PC-3 (cell line): Measurements from ENCODE around the gene IGSF8. TPM values are rescaled to one million over a fixed set of nuclear protein-coding genes. Genes with fewer than 3 reads are reported as not detected.

Experiments
- ATAC-seq: fragments of 200-7000 bp; cut with Tn5 transposase; 2 replicates; pipeline ENCODE4 v1.9.1; 2020; ENCODE audit warnings: mild to moderate bottlenecking, moderate library complexity
- BruUV-seq: library from RNA; stranded (reverse); fragments of 400-500 nt; replicated peaks from 2 replicates; lab custom pipeline; 2021; lab: Mats Ljungman, UMichigan
- CTCF ChIA-PET: fragments of 300-600 bp; sonication (Branson Sonifier 250); formaldehyde crosslinking; loops from one replicate; lab custom pipeline; 2022; ENCODE audit warnings: antibody characterized with exemption; lab: Charles Lee
- POLR2A ChIA-PET: fragments of 300-600 bp; sonication (Branson Sonifier 250); formaldehyde crosslinking; loops from one replicate; lab custom pipeline; 2022; ENCODE audit warnings: antibody characterized with exemption; ENCODE audit not compliant: unreplicated experiment; lab: Charles Lee
- DNase-seq: peaks from one replicate; pipeline ENCODE4 v3.0.0-alpha.2; 2015
- H2AFZ ChIP-seq: fragments of 300-600 bp; sonication (generic); 2 replicates; pipeline ENCODE4 v1.6.0; 2016; ENCODE audit warnings: antibody characterized with exemption, low read length
- H3F3A ChIP-seq: fragments of 300-600 bp; sonication (generic); one replicate; pipeline ENCODE4 v1.6.0; 2017; ENCODE audit warnings: antibody characterized with exemption, low read length, control low read depth, mild to moderate bottlenecking; ENCODE audit not compliant: unreplicated experiment
- H3K27ac ChIP-seq: fragments of 300-600 bp; sonication (generic); 2 replicates; pipeline ENCODE4 v1.5.1; 2016; ENCODE audit warnings: mild to moderate bottlenecking, low read length
- H3K27me3 ChIP-seq: fragments of 300-600 bp; sonication (generic); 2 replicates; pipeline ENCODE4 v1.6.1; 2016; ENCODE audit warnings: low read length, mixed read lengths
- H3K36me3 ChIP-seq: fragments of 300-600 bp; sonication (generic); 2 replicates; pipeline ENCODE4 v1.6.1; 2016; ENCODE audit warnings: low read depth, mixed run types, low read length, mixed read lengths
- H3K4me1 ChIP-seq: fragments of 300-600 bp; sonication (generic); 2 replicates; pipeline ENCODE4 v1.5.1; 2016; ENCODE audit warnings: low read length; ENCODE audit not compliant: insufficient read depth
- H3K4me2 ChIP-seq: fragments of 300-600 bp; sonication (generic); 2 replicates; pipeline ENCODE4 v1.6.0; 2016; ENCODE audit warnings: low read length
- H3K4me3 ChIP-seq: fragments of 300-600 bp; sonication (generic); 2 replicates; pipeline ENCODE4 v1.5.1; 2016; ENCODE audit warnings: mild to moderate bottlenecking, low read length, mixed read lengths
- H3K79me2 ChIP-seq: fragments of 300-600 bp; sonication (generic); 2 replicates; pipeline ENCODE4 v1.6.1; 2017; ENCODE audit warnings: low read length, mixed read lengths
- H3K9ac ChIP-seq: fragments of 300-600 bp; sonication (generic); 2 replicates; pipeline ENCODE4 v1.6.0; 2016; ENCODE audit warnings: mild to moderate bottlenecking, low read length
- H3K9me2 ChIP-seq: fragments of 300-600 bp; sonication (generic); replicated peaks from 2 replicates; pipeline ENCODE4 v1.6.1; 2016; ENCODE audit warnings: mixed run types, low read length, mixed read lengths
- H3K9me3 ChIP-seq: fragments of 300-600 bp; sonication (generic); 2 replicates; pipeline ENCODE4 v1.6.1; 2016; ENCODE audit warnings: low read length, mixed read lengths
- H4K20me1 ChIP-seq: fragments of 300-600 bp; sonication (generic); 2 replicates; pipeline ENCODE4 v1.6.1; 2016; ENCODE audit warnings: low read length, mixed read lengths
- EZH2 ChIP-seq: fragments of 300-600 bp; sonication (generic); IDR thresholded peaks from one replicate; pipeline ENCODE4 v1.6.1; 2017; ENCODE audit warnings: antibody characterized with exemption, mild to moderate bottlenecking, low read length; ENCODE audit not compliant: unreplicated experiment
- EZH2phosphoT487 ChIP-seq: fragments of 300-600 bp; sonication (generic); IDR thresholded peaks from 2 replicates; pipeline ENCODE4 v1.6.1; 2018; ENCODE audit warnings: mild to moderate bottlenecking, antibody characterized with exemption, low read length, borderline replicate concordance
- intact Hi-C: fragments of 100-400 bp; cut with micrococcal nuclease; formaldehyde crosslinking; loops from 2 replicates; pipeline ENCODE4 v1.9.0; 2023
- total RNA-seq: library from RNA; depleted of rRNA; stranded (reverse); fragments of >200 nt; gene quantifications from 2 replicates; pipeline ENCODE4 v1.2.3, GENCODE V29; 2014
- TF ChIP-seq, protein P1 (sequence below): fragments of 300-600 bp; sonication (generic); conservative IDR thresholded peaks from 2 replicates; pipeline ENCODE4 v1.5.1; 2017; ENCODE audit warnings: antibody characterized with exemption, low read depth, mild to moderate bottlenecking, low read length

Gene IGSF8
- total RNA-seq, 1 experiment from 2014 or later = 37.1 TPM

DNA sequence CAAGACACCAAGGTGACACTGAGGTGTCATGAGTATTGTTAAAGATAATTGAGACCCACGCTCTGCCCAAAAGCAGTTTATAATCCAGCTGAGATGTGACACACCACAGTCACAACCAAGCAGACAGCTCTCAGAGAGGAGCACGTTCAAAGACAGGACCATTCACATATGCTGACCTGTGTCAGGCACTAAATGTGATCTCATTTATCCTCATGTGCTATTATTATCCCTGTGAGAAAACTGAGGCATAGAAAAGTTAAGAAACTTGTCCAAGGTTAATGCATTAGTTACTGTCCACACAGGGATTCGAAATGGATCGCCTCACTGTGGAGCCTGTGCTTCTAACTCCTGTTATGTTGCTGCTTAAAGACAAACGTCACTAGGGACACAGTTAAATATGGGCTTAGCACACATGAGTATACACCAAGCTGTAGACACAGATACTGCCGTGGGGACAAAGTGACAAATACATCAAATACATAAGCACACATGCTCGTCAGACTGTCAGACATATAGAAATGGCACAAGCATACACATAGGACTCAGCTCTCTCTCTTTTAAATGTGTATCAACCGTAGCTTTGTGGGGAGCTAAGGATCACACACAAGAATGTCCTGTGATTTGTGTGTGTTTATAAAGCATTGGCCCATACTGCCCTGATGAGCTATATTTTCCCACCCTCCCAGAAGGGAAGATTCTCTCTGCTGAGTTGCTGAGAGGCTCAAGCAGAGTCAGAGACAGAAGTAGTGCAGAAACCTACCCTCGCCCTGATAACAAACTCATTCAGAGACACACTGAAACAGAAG lies 3.5 kb upstream of the IGSF8 start:
- 0 out of 2 replicates have a peak, but pooled peaks cover 7% of the 10 kb centered on the region for H3K79me2 ChIP-seq
- ChIA-PET CTCF (interaction anchor here (0.6 to 3.5 kb wide), 8 partner anchors 91 to 273 kb away, joined by 3 to 26 read pairs (median 6); partner anchors contain the start of gene DCAF8), POLR2A (interaction anchor here (0.6 kb wide), 1 partner anchor 110 kb away, joined by 3 read pairs; no protein-coding TSS in a partner anchor)
- H3K9me3 ChIP-seq = no peaks in the 10 kb centered on the region
- H3K9ac ChIP-seq = 0 out of 2 replicates have a peak overlapping the region, but pooled peaks have one; percentile 44
- peaks cover 23% of the 10 kb centered on the region for H3K4me1 ChIP-seq
- H4K20me1 ChIP-seq = no peaks in the 10 kb centered on the region
- H3K36me3 ChIP-seq = no peaks in the 10 kb centered on the region
- no peak overlapping the region for H3K27ac ChIP-seq
- H3K4me2 ChIP-seq = no peak overlapping the region
- no peaks in the 10 kb centered on the region for H3K27me3 ChIP-seq
- intact Hi-C loops = loop anchor here (1.0 kb wide), 5 partner anchors 61 to 274 kb away; no protein-coding TSS in a partner anchor
- BruUV-seq = no TSS peak
- DNase-seq (no peak), ATAC-seq (no peak)
- no peak overlapping the region for H3K4me3 ChIP-seq
- TF ChIP-seq EZH2 (no peak), EZH2phosphoT487 (no peak)
- TF ChIP-seq, protein P1, sequence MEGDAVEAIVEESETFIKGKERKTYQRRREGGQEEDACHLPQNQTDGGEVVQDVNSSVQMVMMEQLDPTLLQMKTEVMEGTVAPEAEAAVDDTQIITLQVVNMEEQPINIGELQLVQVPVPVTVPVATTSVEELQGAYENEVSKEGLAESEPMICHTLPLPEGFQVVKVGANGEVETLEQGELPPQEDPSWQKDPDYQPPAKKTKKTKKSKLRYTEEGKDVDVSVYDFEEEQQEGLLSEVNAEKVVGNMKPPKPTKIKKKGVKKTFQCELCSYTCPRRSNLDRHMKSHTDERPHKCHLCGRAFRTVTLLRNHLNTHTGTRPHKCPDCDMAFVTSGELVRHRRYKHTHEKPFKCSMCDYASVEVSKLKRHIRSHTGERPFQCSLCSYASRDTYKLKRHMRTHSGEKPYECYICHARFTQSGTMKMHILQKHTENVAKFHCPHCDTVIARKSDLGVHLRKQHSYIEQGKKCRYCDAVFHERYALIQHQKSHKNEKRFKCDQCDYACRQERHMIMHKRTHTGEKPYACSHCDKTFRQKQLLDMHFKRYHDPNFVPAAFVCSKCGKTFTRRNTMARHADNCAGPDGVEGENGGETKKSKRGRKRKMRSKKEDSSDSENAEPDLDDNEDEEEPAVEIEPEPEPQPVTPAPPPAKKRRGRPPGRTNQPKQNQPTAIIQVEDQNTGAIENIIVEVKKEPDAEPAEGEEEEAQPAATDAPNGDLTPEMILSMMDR = no peak
- H3K9me2 ChIP-seq = no peaks in the 10 kb centered on the region
- H2AFZ ChIP-seq = peak overlapping the region; percentile 88
- no peaks in the 10 kb centered on the region for H3F3A ChIP-seq

DNA sequence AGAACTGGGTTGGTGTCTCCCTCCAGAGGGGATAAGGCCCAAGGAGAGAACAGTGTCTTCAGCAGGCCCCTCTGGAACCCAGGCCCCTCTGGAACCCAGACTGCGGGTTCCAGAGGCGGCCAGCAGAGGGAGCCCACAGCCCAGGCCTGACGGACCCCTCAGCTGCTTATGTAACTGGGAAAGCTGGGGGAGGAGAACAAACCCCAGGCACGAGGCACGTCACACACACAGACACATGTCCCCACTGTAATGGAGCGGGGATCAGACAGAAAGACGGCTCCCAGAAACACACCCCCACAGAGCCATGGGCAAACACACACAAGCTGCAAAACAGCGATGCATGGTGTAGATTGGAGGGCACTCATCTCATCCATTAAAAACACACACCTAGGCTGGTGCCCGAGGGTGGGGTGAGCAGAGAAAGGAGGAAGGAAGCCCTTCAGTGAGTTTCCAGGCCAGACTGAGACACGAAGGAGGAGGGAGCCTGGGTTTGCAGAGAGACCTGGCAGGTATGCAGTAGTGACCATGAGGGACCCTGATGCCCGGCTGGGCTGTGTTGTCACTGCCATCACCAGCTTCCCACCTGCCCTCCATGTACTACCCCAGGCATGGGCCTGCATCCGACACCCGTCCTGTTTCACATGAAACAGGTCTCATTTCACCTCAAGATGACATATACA lies 2.8 kb upstream of the IGSF8 start:
- H3K36me3 ChIP-seq = no peaks in the 10 kb centered on the region
- H3K79me2 ChIP-seq = 0 out of 2 replicates have a peak, but pooled peaks cover 7% of the 10 kb centered on the region
- no peaks in the 10 kb centered on the region for H4K20me1 ChIP-seq
- ChIA-PET POLR2A (interaction anchor here (0.6 kb wide), 1 partner anchor 110 kb away, joined by 3 read pairs; no protein-coding TSS in a partner anchor), CTCF (interaction anchor here (0.5 to 3.5 kb wide), 9 partner anchors 79 to 273 kb away, joined by 3 to 26 read pairs (median 5); partner anchors contain the start of gene DCAF8)
- H3K4me3 ChIP-seq = peak overlapping the region; percentile 21; the same call in 1 of the 2 replicates
- H2AFZ ChIP-seq = peak overlapping the region; percentile 88
- H3K9me3 ChIP-seq = no peaks in the 10 kb centered on the region
- H3K9me2 ChIP-seq = no peaks in the 10 kb centered on the region
- intact Hi-C loops = loop anchor here (1.0 kb wide), 5 partner anchors 62 to 275 kb away; no protein-coding TSS in a partner anchor
- peak; percentile 20 for ATAC-seq
- H3K4me1 ChIP-seq = peaks cover 30% of the 10 kb centered on the region
- DNase-seq = peak; percentile 85
- no peaks in the 10 kb centered on the region for H3F3A ChIP-seq
- TF ChIP-seq EZH2phosphoT487 = no peak
- no peak for TF ChIP-seq EZH2
- TF ChIP-seq, protein P1 = peak; percentile 99
- no peak overlapping the region for H3K27ac ChIP-seq
- H3K27me3 ChIP-seq = no peaks in the 10 kb centered on the region
- no TSS peak for BruUV-seq
- peak overlapping the region; percentile 61 for H3K4me2 ChIP-seq
- H3K9ac ChIP-seq = peak overlapping the region; percentile 44
